GM06990 (cell line): ENCODE data around the gene ZBTB7A.

Source experiments
- DNase-seq: peaks from one replicate; pipeline ENCODE4 v3.0.0-alpha.2; 2011; ENCODE audit not compliant: insufficient read length; ENCODE audit errors: extremely low read depth
- H3K27me3 ChIP-seq: replicated peaks from 2 replicates; pipeline ENCODE4 v1.6.0; 2011; ENCODE audit warnings: low read length; ENCODE audit not compliant: control insufficient read depth, insufficient read depth
- H3K36me3 ChIP-seq: 2 replicates; pipeline ENCODE4 v1.5.1; 2011; ENCODE audit warnings: low read length; ENCODE audit not compliant: control insufficient read depth, insufficient read depth
- H3K4me3 ChIP-seq: replicated peaks from 2 replicates; pipeline ENCODE4 v1.5.1; 2011; ENCODE audit warnings: low read depth, mild to moderate bottlenecking, control low read depth, low read length
- CTCF ChIP-seq: IDR thresholded peaks from 2 replicates; pipeline ENCODE4 v1.5.1; 2011; ENCODE audit warnings: low read length, control low read depth, mild to moderate bottlenecking, inconsistent platforms; ENCODE audit not compliant: insufficient read depth, poor library complexity, severe bottlenecking

The ZBTB7A gene

DNA sequence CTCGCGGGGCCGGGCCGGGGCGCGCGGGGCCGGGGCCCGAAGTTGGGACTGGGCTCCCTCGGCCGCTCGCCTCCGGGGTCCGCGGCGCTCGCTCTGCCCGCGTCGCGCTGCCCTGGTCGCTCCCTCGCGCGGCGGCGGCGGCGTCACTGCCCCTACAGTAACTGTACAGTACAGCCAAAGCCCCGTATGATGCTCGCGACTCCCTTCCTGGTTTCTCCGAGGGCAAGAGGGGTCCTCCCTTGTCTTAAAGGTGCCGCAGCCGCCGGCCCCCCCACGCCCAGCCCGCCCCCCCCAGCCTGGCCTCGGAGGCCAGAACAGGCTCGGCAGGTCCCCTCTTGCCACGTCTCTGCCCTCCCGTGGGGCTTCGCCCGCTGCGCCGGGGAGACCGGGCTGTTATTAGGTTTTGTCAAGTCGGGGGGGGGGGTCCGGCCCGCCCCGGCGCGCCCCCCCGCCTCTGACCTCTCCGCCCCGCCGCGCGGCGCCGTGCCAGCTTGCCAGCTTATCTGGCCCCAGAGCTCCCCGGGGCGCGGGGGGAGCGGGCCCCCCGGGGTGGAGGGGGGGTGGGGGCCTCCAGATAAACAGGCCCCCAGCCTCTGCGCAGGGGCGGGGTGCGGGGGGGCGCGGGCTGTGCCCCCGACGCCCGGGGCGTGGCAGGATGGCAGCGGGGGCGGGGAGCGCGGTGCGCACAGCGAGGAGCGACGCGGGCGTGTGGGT lies at the start of gene ZBTB7A:
ZBTB7A (minus strand) TSS at position 218 of the 714 bp plus-strand sequence. CDS start 11,667 bp downstream, outside the sequence.
- peak; percentile 66 for DNase-seq
- Histone ChIP-seq H3K27me3 (no peaks in the 10 kb centered on the region), H3K36me3 (peaks cover 9% of the 10 kb centered on the region), H3K4me3 (peak within 1 kb of the TSS; percentile 87)
- no peak for TF ChIP-seq CTCF

DNA sequence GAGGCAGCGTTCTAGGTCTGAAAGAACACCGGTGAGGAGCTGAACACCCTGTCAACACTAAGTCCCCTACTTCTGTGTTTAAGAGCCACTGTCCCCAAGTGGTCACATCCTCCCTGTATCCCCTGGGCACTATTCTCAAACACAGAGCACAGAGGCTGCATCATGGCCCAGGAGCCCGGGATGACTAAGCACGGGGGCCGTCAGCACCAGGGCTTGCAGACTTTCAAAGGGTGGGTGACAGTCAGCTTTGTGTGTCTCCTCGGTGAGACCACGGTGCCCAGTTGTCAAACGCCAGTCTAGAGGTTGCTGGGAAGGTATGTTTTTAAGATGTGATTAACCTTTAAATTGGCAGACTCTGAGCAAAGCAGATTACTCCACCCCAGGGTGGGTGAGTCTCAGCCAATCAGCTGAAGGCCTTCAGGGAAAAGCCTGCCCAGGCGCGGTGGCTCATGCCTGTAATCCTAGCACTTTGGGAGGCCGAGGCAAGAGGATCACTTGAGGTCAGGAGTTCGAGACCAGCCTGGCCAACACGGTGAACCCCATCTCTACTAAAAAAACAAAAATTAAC lies 49.2 kb upstream of the ZBTB7A start:
- no peaks in the 10 kb centered on the region for H3K27me3 ChIP-seq
- H3K4me3 ChIP-seq, result peak overlapping the region; percentile 9
- TF ChIP-seq CTCF, result no peak
- peaks cover 28% of the 10 kb centered on the region for H3K36me3 ChIP-seq
- no peak for DNase-seq

- H3K27me3 ChIP-seq, result no peaks in the 10 kb centered on the region
- peak; percentile 2 for TF ChIP-seq CTCF
- peaks cover 28% of the 10 kb centered on the region for H3K36me3 ChIP-seq
- DNase-seq, result peak; percentile 64
- H3K4me3 ChIP-seq, result peak overlapping the region; percentile 37
Observed at GRCh38 chr19:4115050-4115817, 48.5 kb upstream of the ZBTB7A start.

DNA sequence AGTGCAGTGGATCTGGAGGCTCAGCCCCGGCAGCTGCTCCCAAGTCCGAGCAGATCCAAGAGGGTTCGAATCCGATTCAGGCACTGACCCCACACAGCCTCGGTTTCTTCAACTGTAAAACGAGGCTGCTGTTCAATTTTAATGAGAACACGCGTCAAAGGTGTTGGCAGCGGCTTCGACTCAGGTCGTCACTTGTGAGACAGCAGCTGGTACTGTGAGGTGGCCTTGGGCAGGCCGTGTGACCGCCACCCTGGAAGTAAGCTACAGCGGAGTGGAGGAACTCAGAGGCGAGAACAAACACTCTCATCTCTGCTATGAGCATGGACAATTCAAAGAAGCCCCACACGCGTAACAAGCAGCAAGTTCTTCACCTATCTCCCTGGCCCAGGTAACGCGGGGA lies 47.5 kb upstream of the ZBTB7A start:
- DNase-seq, result no peak
- Histone ChIP-seq H3K27me3 (no peaks in the 10 kb centered on the region), H3K4me3 (no peak overlapping the region), H3K36me3 (peaks cover 24% of the 10 kb centered on the region)
- no peak for TF ChIP-seq CTCF

GRCh38 chr19:4113398-4114088 lies 46.8 kb upstream of the ZBTB7A start:
- Histone ChIP-seq H3K4me3 (no peak overlapping the region), H3K27me3 (no peaks in the 10 kb centered on the region), H3K36me3 (peaks cover 24% of the 10 kb centered on the region)
- no peak for DNase-seq
- TF ChIP-seq CTCF, result no peak
